Lung (tissue), 12 donors: Measurements from ENCODE around the gene KCNIP4. TPM values are rescaled to one million over a fixed set of nuclear protein-coding genes. Genes with fewer than 3 reads are reported as not detected.

Experiments
- ATAC-seq: fragments of 200-7000 bp; cut with Tn5 transposase; one replicate; pipeline ENCODE4 v1.9.1; 2020; ENCODE audit warnings: moderate number of reproducible peaks; ENCODE audit not compliant: insufficient read depth, low FRiP score
- DNase-seq, 3 donors: peaks; one replicate each; pipeline ENCODE4 v3.0.0-alpha.2; 2013 to 2017
- H3K27ac ChIP-seq, 2 donors: one replicate each; pipeline ENCODE4 v1.5.1; 2013; ENCODE audit warnings: mild to moderate bottlenecking in 2 of 2, moderate library complexity in 2 of 2, control low read depth in 1 of 2, inconsistent platforms in 1 of 2, low read depth in 1 of 2, low read length in 1 of 2
- H3K27me3 ChIP-seq, 3 donors: one replicate each; pipeline ENCODE4 v1.5.1; 2013; ENCODE audit warnings: low read length in 2 of 3; ENCODE audit not compliant: control insufficient read depth in 3 of 3, insufficient read depth in 3 of 3
- H3K36me3 ChIP-seq, 4 donors: one replicate each; pipeline ENCODE4 v1.5.1; 2013; ENCODE audit warnings: low read length in 4 of 4, mild to moderate bottlenecking in 1 of 4, moderate library complexity in 1 of 4; ENCODE audit not compliant: control insufficient read depth in 4 of 4, insufficient read depth in 4 of 4
- H3K4me1 ChIP-seq, 5 donors: one replicate each; pipeline ENCODE4 v1.5.1; 2013; ENCODE audit warnings: low read length in 5 of 5, mild to moderate bottlenecking in 2 of 5, moderate library complexity in 1 of 5; ENCODE audit not compliant: control insufficient read depth in 5 of 5, insufficient read depth in 5 of 5
- H3K4me3 ChIP-seq: one replicate; pipeline ENCODE4 v1.5.1; 2013; ENCODE audit warnings: mild to moderate bottlenecking, control low read depth, moderate library complexity
- H3K9ac ChIP-seq, 2 donors: one replicate each; pipeline ENCODE4 v1.5.1; 2013; ENCODE audit warnings: low read length in 2 of 2, control low read depth in 1 of 2; ENCODE audit not compliant: insufficient read depth in 1 of 2
- H3K9me3 ChIP-seq, 4 donors: one replicate each; pipeline ENCODE4 v1.5.1; 2013; ENCODE audit warnings: low read length in 3 of 4, mild to moderate bottlenecking in 1 of 4, moderate library complexity in 1 of 4; ENCODE audit not compliant: control insufficient read depth in 4 of 4, insufficient read depth in 3 of 4
- WGBS, 2 donors: extraction: QIAGEN DNeasy Blood & Tissue Kit; methylation state at CpG; one replicate each; pipeline ENCODE4 v1.1.7; 2013; 5-methylcytosine and 5-hydroxymethylcytosine counted together
- polyA plus RNA-seq, 2 donors: library from polyadenylated mRNA; stranded (reverse); fragments of 200-250 nt; gene quantifications; one replicate each; pipeline ENCODE4 v1.2.1, GENCODE V29; 2013
- total RNA-seq, 2 donors: library from RNA; depleted of rRNA in 1 of 2; stranded (reverse); fragments of >200 nt in 1 of 2; gene quantifications; one replicate each; pipeline ENCODE4 v1.2.1, GENCODE V29; 2014 to 2021
- TF ChIP-seq, protein P1 (sequence below): IDR thresholded peaks from 2 replicates; pipeline ENCODE4 v1.5.1; 2012; ENCODE audit warnings: mild to moderate bottlenecking; ENCODE audit errors: control extremely low read depth, extremely low read depth
- donor health status: control.
- donor health status: control.
- donor health status: Bipolar disorder and iron deficiency.
- donor health status: healthy.
- donor health status: DM: yes; HTN: yes; CAD: no.

KCNIP4 gene
- total and polyA plus RNA-seq, 4 donors, result 0.11 TPM; not detected in 3

DNA sequence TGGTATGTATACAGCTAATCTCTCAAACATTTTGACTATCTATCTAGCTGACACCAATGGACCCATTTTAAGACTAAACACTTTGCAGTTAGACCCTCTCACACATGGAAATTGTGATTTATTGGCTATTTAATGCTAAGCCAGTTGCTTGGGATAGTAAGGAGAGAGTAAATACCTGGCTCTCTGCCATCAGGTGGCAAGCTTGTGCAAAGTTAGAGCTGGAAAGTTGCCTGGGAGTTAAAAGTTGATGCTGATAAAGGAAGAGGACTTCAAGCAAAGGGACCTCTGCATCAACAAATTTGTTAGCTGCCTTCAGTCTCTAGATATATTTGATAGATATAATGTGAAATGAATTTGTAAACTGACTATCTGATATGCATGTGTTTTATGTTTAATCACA, 1187.2 kb downstream of the KCNIP4 start:
- no peak for ATAC-seq

DNA sequence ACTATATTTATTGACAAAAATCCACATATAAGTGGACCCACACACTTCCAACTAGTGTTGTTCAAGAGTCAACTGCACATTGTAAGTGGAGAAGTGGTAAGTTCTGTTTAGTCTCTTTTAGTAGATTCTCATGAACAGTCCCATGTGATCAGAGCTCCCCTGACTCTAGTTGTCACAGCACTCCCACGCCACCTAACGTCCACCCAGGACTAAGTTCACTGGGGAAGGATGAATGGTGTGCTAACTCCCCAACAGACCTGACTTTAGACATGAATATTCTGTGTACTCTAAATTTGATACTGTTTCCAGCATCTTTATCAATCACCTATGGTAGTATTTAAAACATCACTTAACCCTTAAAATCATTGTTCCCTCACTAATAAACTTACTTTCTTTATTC, 1188.5 kb downstream of the KCNIP4 start:
- 82 to 91% methylated on average over 2 of the region's 2 CpGs for WGBS, 2 donors

More for the DNA sequence above, 1187.2 kb downstream of the KCNIP4 start:
- no peak overlapping the region for H3K4me3 ChIP-seq
- peaks cover 0 to 2% (median 0%) of the 10 kb centered on the region in 4 donors for H3K9me3 ChIP-seq
- no peak overlapping the region for H3K9ac ChIP-seq
- TF ChIP-seq, protein P1, sequence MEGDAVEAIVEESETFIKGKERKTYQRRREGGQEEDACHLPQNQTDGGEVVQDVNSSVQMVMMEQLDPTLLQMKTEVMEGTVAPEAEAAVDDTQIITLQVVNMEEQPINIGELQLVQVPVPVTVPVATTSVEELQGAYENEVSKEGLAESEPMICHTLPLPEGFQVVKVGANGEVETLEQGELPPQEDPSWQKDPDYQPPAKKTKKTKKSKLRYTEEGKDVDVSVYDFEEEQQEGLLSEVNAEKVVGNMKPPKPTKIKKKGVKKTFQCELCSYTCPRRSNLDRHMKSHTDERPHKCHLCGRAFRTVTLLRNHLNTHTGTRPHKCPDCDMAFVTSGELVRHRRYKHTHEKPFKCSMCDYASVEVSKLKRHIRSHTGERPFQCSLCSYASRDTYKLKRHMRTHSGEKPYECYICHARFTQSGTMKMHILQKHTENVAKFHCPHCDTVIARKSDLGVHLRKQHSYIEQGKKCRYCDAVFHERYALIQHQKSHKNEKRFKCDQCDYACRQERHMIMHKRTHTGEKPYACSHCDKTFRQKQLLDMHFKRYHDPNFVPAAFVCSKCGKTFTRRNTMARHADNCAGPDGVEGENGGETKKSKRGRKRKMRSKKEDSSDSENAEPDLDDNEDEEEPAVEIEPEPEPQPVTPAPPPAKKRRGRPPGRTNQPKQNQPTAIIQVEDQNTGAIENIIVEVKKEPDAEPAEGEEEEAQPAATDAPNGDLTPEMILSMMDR, result no peak
- DNase-seq, result peak in 1 of 3 donors; percentile 5
- H3K27me3 ChIP-seq, result no peaks in the 10 kb centered on the region
- H3K4me1 ChIP-seq, result no peaks in the 10 kb centered on the region
- H3K27ac ChIP-seq, result no peak overlapping the region
- no peaks in the 10 kb centered on the region for H3K36me3 ChIP-seq

DNA sequence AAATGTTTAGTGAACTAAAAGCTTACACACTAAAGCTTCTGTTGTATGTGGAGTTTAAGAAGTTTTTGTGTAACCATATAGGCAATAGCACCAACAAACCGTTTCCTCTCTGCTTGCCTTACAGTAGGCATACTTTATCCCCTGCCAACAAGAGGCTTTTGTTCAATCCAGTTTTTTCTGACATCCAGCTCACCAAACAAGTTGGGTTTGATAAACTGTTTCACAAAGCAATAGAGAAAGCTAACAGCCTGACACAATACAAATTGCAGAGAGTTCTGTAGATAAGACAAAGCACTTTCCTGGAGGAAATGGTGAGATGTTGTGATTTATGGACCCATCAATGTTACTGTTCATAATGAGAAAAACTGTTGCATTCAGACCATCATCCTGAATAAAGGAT, 1194.5 kb downstream of the KCNIP4 start:
- H3K36me3 ChIP-seq, result peaks cover 0 to 20% (median 4%) of the 10 kb centered on the region in 4 donors
- ATAC-seq, result no peak
- WGBS, 2 donors, result 81 to 88% methylated on average over 1 of the region's 1 CpG

More for the DNA sequence above, 1188.5 kb downstream of the KCNIP4 start:
- no peak overlapping the region for H3K9ac ChIP-seq
- H3K9me3 ChIP-seq, result peaks cover 0 to 4% (median 0%) of the 10 kb centered on the region in 4 donors
- H3K27ac ChIP-seq, result no peak overlapping the region
- TF ChIP-seq, protein P1, result no peak
- no peaks in the 10 kb centered on the region for H3K36me3 ChIP-seq
- no peak for DNase-seq
- no peak overlapping the region for H3K4me3 ChIP-seq
- no peaks in the 10 kb centered on the region for H3K27me3 ChIP-seq
- no peak for ATAC-seq
- H3K4me1 ChIP-seq, result no peaks in the 10 kb centered on the region

More for the DNA sequence above, 1194.5 kb downstream of the KCNIP4 start:
- Histone ChIP-seq H3K4me1 (no peaks in the 10 kb centered on the region), H3K27ac (no peak overlapping the region), H3K9me3 (peaks cover 0 to 4% (median 0%) of the 10 kb centered on the region in 4 donors), H3K9ac (no peak overlapping the region), H3K4me3 (no peak overlapping the region), H3K27me3 (no peaks in the 10 kb centered on the region)
- TF ChIP-seq, protein P1, result no peak
- DNase-seq, result no peak
